HCT116 (cell line): ENCODE results near the gene TDRD7. TPM values are rescaled to one million over a fixed set of nuclear protein-coding genes. Genes with fewer than 3 reads are reported as not detected.

Experiments
- ATAC-seq: fragments of 200-7000 bp; cut with Tn5 transposase; 2 replicates; pipeline ENCODE4 v1.9.1; 2020; ENCODE audit warnings: mild to moderate bottlenecking, moderate library complexity
- BruUV-seq: library from RNA; stranded (reverse); fragments of 400-500 nt; replicated peaks from 2 replicates; lab custom pipeline; 2021; lab: Mats Ljungman, UMichigan
- CTCF ChIA-PET: fragments of 300-600 bp; sonication (Branson Sonifier 250); formaldehyde crosslinking; loops from one replicate; lab custom pipeline; 2021; ENCODE audit warnings: antibody characterized with exemption; lab: Charles Lee
- POLR2A ChIA-PET: fragments of 300-600, 350-600 bp; sonication (Branson Sonifier 250); formaldehyde crosslinking; loops from one replicate; lab custom pipeline; 2021; ENCODE audit warnings: antibody characterized with exemption; lab: Charles Lee
- RAD21 ChIA-PET, 2 experiments: fragments of 300-600 bp; sonication (Branson Sonifier 250); formaldehyde crosslinking; loops; one replicate each; lab custom pipeline; 2023; ENCODE audit warnings: low total read pairs in 2 of 2; ENCODE audit not compliant: uncharacterized antibody in 2 of 2, unreplicated experiment in 2 of 2, low non-redundant PET in 1 of 2; lab: Charles Lee
- DNase-seq: peaks from one replicate; pipeline ENCODE4 v3.0.0-alpha.2; 2010; ENCODE audit warnings: low read depth, low spot score
- H2AFZ ChIP-seq: fragments of 200-600 bp; shearing (Covaris generic), sonication (generic); 2 replicates; pipeline ENCODE4 v1.6.1; 2017; ENCODE audit warnings: low read depth, mixed run types, mixed read lengths, antibody characterized with exemption, low read length; ENCODE audit not compliant: poor library complexity, severe bottlenecking
- H3K27ac ChIP-seq: 2 replicates; pipeline ENCODE4 v1.5.1; 2012; ENCODE audit warnings: low read depth, low read length
- H3K27me3 ChIP-seq: fragments of 200-600 bp; sonication (generic); 2 replicates; pipeline ENCODE4 v1.6.1; 2016; ENCODE audit warnings: mixed run types, low read length, mixed read lengths; ENCODE audit not compliant: insufficient read depth
- H3K36me3 ChIP-seq, 2 experiments: fragments of 200-500 bp in 1 of 2; fragments of 200-600 bp in 1 of 2; sonication (Bioruptor generic) in 1 of 2; sonication (generic) in 1 of 2; 2 replicates each; pipeline versions ENCODE4 v1.5.1 to v1.6.1; 2014 to 2016; ENCODE audit warnings: low read length in 2 of 2, inconsistent platforms in 1 of 2, mixed read lengths in 1 of 2, mixed run types in 1 of 2; ENCODE audit not compliant: insufficient read depth in 2 of 2, control insufficient read depth in 1 of 2
- H3K4me1 ChIP-seq, 2 experiments: fragments of 200-600 bp in 1 of 2; sonication (generic) in 1 of 2; 2 replicates each; pipeline versions ENCODE4 v1.5.1 to v1.6.1; 2012 to 2017; ENCODE audit warnings: low read length in 2 of 2, inconsistent platforms in 1 of 2, mild to moderate bottlenecking in 1 of 2, mixed read lengths in 1 of 2, mixed run types in 1 of 2, moderate library complexity in 1 of 2; ENCODE audit not compliant: insufficient read depth in 2 of 2, control insufficient read depth in 1 of 2
- H3K4me2 ChIP-seq: fragments of 200-600 bp; sonication (generic); 2 replicates; pipeline ENCODE4 v1.6.1; 2017; ENCODE audit warnings: mixed run types, low read length, mixed read lengths
- H3K4me3 ChIP-seq, 2 experiments: fragments of 200-600 bp in 1 of 2; sonication (generic) in 1 of 2; replicated peaks in 1 of 2; 2 replicates each; pipeline ENCODE4 v1.5.1; 2011 to 2016; ENCODE audit warnings: low read length in 2 of 2, control low read depth in 1 of 2, low read depth in 1 of 2, mild to moderate bottlenecking in 1 of 2, mixed read lengths in 1 of 2, mixed run types in 1 of 2
- H3K79me2 ChIP-seq: fragments of 200-600 bp; sonication (generic); 2 replicates; pipeline ENCODE4 v1.6.1; 2017; ENCODE audit warnings: mild to moderate bottlenecking, mixed run types, low read length, moderate library complexity, mixed read lengths; ENCODE audit not compliant: insufficient read depth
- H3K9ac ChIP-seq: fragments of 200-600 bp; sonication (generic); 2 replicates; pipeline ENCODE4 v1.6.1; 2016; ENCODE audit warnings: low read length, mixed read lengths
- H3K9me2 ChIP-seq: fragments of 200-600 bp; sonication (generic), shearing (Covaris generic); 2 replicates; pipeline ENCODE4 v1.6.1; 2017; ENCODE audit warnings: mixed run types, mild to moderate bottlenecking, moderate library complexity; ENCODE audit not compliant: insufficient read depth
- H3K9me3 ChIP-seq, 2 experiments: fragments of 200-500 bp in 1 of 2; fragments of 200-600 bp in 1 of 2; sonication (Bioruptor generic) in 1 of 2; sonication (generic) in 1 of 2; 2 replicates each; pipeline ENCODE4 v1.6.1; 2014 to 2017; ENCODE audit warnings: low read length in 2 of 2, mixed read lengths in 2 of 2, inconsistent platforms in 1 of 2, low read depth in 1 of 2, mild to moderate bottlenecking in 1 of 2, mixed run types in 1 of 2, moderate library complexity in 1 of 2; ENCODE audit not compliant: control insufficient read depth in 1 of 2, insufficient read depth in 1 of 2
- H4K20me1 ChIP-seq: fragments of 200-600 bp; sonication (generic), shearing (Covaris generic); 2 replicates; pipeline ENCODE4 v1.6.1; 2017; ENCODE audit warnings: mixed run types, mild to moderate bottlenecking, moderate library complexity; ENCODE audit not compliant: insufficient read depth
- CEBPB ChIP-seq: IDR thresholded peaks from 2 replicates; pipeline ENCODE4 v1.6.1; 2012; ENCODE audit warnings: low read depth
- EGR1 ChIP-seq: IDR thresholded peaks from 2 replicates; pipeline ENCODE4 v1.6.1; 2012; ENCODE audit warnings: low read depth
- POLR2A ChIP-seq: IDR thresholded peaks from 2 replicates; pipeline ENCODE4 v1.7.0; 2011; ENCODE audit warnings: borderline replicate concordance; ENCODE audit not compliant: insufficient read depth, insufficient read length; ENCODE audit errors: extremely low read depth
- RAD21 ChIP-seq: IDR thresholded peaks from 2 replicates; pipeline ENCODE4 v1.6.1; 2012; ENCODE audit warnings: low read depth, mild to moderate bottlenecking
- TCF7L2 ChIP-seq: IDR thresholded peaks from 2 replicates; pipeline ENCODE4 v1.7.0; 2011; ENCODE audit warnings: borderline replicate concordance, inconsistent platforms; ENCODE audit not compliant: insufficient read depth, insufficient read length; ENCODE audit errors: extremely low read depth
- intact Hi-C: fragments of 100-400 bp; cut with micrococcal nuclease; formaldehyde crosslinking; loops from 2 replicates; pipeline ENCODE4 v1.10.0; 2022
- total RNA-seq: library from RNA; stranded (reverse); gene quantifications from one replicate; pipeline ENCODE4 v1.2.1, GENCODE V29; 2021; ENCODE audit not compliant: unreplicated experiment
- TF ChIP-seq, protein P1 (sequence below), 3 experiments: fragments of 200-600 bp in 1 of 3; sonication (generic) in 1 of 3; IDR thresholded peaks in 2 of 3; conservative IDR thresholded peaks in 1 of 3; 2 replicates each; pipeline ENCODE4 v1.5.1; 2012 to 2017; ENCODE audit warnings: low read depth in 2 of 3, low read length in 2 of 3, antibody characterized with exemption in 1 of 3, borderline replicate concordance in 1 of 3, control low read depth in 1 of 3, mild to moderate bottlenecking in 1 of 3, mixed read lengths in 1 of 3, mixed run types in 1 of 3, moderate library complexity in 1 of 3; ENCODE audit not compliant: insufficient read depth in 1 of 3

Gene TDRD7
- total RNA-seq, 1 experiment from 2014 or later = 8.0 TPM

DNA sequence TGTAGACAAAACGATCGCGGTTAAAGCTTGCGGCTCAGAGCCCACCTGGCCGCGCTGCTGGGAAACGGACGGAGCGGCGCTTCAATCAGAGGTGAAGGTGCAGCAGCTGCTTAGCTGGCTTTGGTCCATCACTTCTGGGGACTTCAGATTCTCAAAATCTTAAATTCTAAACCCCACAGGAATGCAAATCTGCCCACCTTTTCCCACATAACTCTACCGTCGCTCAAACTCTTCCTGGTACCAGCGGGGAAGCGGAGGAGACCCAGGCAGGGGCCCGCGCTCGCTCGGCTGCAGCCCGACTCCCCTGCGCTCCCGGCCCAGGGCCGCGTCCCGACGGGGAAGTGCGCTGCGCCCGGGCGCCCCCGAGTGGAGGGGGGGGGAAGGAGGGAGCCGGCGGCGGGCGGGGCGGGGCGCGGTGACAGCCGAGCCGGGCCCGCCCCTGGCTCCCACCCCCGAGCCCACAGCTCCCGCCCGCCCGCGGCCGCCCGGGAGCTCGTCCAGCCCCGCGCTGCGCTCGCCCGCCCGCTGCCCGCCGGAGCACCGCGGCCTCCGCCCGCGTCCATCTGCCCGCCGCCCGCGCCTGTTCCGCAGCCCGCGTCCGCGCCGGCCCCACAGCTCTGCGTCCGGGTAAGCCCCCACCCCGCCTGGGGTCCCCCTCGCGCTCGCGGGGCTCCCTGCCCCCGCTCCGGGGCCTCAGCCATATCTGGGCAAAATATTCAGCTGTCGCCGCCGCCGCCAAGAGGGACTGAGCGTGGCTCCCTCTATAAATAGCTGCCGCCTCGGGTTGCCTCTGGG, 89.5 kb downstream of the TDRD7 start, which contains the start of gene TMOD1:
TMOD1 (plus strand) TSS at position 490 of the 795 bp plus-strand sequence. CDS start 22,523 bp downstream, outside the sequence.
- no peak for TF ChIP-seq EGR1
- TF ChIP-seq, protein P1, sequence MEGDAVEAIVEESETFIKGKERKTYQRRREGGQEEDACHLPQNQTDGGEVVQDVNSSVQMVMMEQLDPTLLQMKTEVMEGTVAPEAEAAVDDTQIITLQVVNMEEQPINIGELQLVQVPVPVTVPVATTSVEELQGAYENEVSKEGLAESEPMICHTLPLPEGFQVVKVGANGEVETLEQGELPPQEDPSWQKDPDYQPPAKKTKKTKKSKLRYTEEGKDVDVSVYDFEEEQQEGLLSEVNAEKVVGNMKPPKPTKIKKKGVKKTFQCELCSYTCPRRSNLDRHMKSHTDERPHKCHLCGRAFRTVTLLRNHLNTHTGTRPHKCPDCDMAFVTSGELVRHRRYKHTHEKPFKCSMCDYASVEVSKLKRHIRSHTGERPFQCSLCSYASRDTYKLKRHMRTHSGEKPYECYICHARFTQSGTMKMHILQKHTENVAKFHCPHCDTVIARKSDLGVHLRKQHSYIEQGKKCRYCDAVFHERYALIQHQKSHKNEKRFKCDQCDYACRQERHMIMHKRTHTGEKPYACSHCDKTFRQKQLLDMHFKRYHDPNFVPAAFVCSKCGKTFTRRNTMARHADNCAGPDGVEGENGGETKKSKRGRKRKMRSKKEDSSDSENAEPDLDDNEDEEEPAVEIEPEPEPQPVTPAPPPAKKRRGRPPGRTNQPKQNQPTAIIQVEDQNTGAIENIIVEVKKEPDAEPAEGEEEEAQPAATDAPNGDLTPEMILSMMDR (IDR thresholded peaks at IDR 0.05 in 2 of 3, conservative IDR thresholded peaks at IDR 0.05 in 1 of 3; ENCODE audit: borderline replicate concordance in 1 of 3, insufficient read depth in 1 of 3, low read depth in 2 of 3, low read length in 2 of 3) = peak; percentile 19 to 26 (median 22); a peak in 4 of 6 replicates
- peak; percentile 31 for TF ChIP-seq RAD21
- TF ChIP-seq CEBPB = no peak
- TF ChIP-seq TCF7L2 = peak; percentile 92
- no peak for TF ChIP-seq POLR2A
- H3K36me3 ChIP-seq = no peaks in the 10 kb centered on the region
- H3K9ac ChIP-seq = peak within 1 kb of the TSS; percentile 62
- DNase-seq = peak; percentile 23
- no peaks in the 10 kb centered on the region for H3K9me3 ChIP-seq
- H3K27ac ChIP-seq = peak within 1 kb of the TSS; percentile 48; the same call in 1 of the 2 replicates
- H3K79me2 ChIP-seq = no peaks in the 10 kb centered on the region
- H3K4me1 ChIP-seq = peaks cover 0 to 16% of the 10 kb centered on the region in 2 experiments; a peak in 1 of 4 replicates
- no peaks in the 10 kb centered on the region for H4K20me1 ChIP-seq
- CTCF ChIA-PET = interaction anchor here (0.6 to 1.7 kb wide), 10 partner anchors 9 to 263 kb away, joined by 3 to 10 read pairs (median 4); no protein-coding TSS in a partner anchor
- intact Hi-C loops = loop anchor here (1.0 kb wide), 1 partner anchor 97 kb away; no protein-coding TSS in a partner anchor
- H2AFZ ChIP-seq = peak within 1 kb of the TSS; percentile 11
- peak within 1 kb of the TSS; percentile 93 for H3K4me2 ChIP-seq
- peak; percentile 95 for ATAC-seq
- RAD21 ChIA-PET = interaction anchor here in 1 of 2 experiments (0.6 to 1.5 kb wide), 4 partner anchors 97 to 1044 kb away, joined by 3 to 5 read pairs (median 5); no protein-coding TSS in a partner anchor
- no TSS peak for BruUV-seq
- H3K4me3 ChIP-seq = peak within 1 kb of the TSS; percentile 57 to 70
- POLR2A ChIA-PET = interaction anchor here (0.9 to 2.4 kb wide), 2 partner anchors 10 to 132 kb away, joined by 3 to 7 read pairs; partner anchors contain the start of genes NCBP1 and TSTD2
- no peaks in the 10 kb centered on the region for H3K9me2 ChIP-seq
- H3K27me3 ChIP-seq = peaks cover 5% of the 10 kb centered on the region; the same call in 1 of the 2 replicates
